Activated naive CD4-positive, alpha-beta T cell treated with anti-CD3 and anti-CD28 coated beads, Interleukin-2, amount 50 U/mL, for 72 hours (primary cell): ENCODE measurements around the gene MAP3K14. TPM values are rescaled to one million over a fixed set of nuclear protein-coding genes. Genes with fewer than 3 reads are reported as not detected.
A peak's percentile ranks its signal among the peaks of the same experiment; 100 is the strongest.

Experiments used
- ATAC-seq, 2 donors: fragments of 150-1000 bp; cut with Tn5 transposase; 2 replicates each; pipeline ENCODE4 v1.10.0; 2021; ENCODE audit warnings: mild to moderate bottlenecking in 2 of 2, moderate library complexity in 2 of 2
- DNase-seq, 2 donors: peaks; one replicate each; pipeline ENCODE4 v3.0.0; 2021 to 2022; ENCODE audit warnings: low spot score in 2 of 2
- H3K27ac Mint-ChIP-seq, 2 donors: one replicate each; pipeline ENCODE4 v1.8.0; 2022; ENCODE audit warnings: mild to moderate bottlenecking in 2 of 2, mixed read lengths in 2 of 2
- H3K36me3 Mint-ChIP-seq, 2 donors: one replicate each; pipeline ENCODE4 v1.8.0; 2022; ENCODE audit warnings: mixed read lengths in 2 of 2
- H3K9me3 Mint-ChIP-seq, 2 donors: one replicate each; pipeline ENCODE4 v1.8.0; 2022; ENCODE audit warnings: mixed read lengths in 2 of 2
- total RNA-seq, 2 donors: library from RNA; stranded (reverse); gene quantifications; one replicate each; pipeline ENCODE4 v1.2.3, GENCODE V29; 2022

The MAP3K14 gene
- total RNA-seq, 2 donors from 2014 or later, result 38.4 to 54.4 TPM

DNA sequence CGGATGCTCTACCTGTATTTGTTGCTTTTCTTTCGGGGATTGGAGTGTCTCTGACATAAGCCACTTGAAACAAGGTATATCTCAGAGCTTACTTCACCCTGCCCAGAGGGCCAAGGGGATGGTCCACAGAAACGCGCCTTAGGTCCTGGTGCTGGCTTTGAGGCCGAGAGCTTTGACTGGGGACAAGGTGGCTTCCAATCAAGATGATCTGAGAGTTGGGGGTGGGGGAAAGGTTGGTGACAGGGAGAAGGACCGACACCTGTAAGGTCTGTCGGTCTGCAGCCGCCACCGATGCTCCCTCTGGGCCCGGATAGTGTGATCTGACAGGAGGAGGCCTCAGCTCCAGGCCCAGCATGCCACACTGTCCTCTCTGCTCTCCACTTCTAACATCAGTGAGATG, 33.1 kb downstream of the MAP3K14 start:
- Mint-ChIP-seq H3K9me3 (no peaks in the 10 kb centered on the region), H3K36me3 (peaks cover 27 to 34% of the 10 kb centered on the region in 2 donors), H3K27ac (peak overlapping the region; percentile 89 to 93)
- DNase-seq (no peak), ATAC-seq (no peak)

DNA sequence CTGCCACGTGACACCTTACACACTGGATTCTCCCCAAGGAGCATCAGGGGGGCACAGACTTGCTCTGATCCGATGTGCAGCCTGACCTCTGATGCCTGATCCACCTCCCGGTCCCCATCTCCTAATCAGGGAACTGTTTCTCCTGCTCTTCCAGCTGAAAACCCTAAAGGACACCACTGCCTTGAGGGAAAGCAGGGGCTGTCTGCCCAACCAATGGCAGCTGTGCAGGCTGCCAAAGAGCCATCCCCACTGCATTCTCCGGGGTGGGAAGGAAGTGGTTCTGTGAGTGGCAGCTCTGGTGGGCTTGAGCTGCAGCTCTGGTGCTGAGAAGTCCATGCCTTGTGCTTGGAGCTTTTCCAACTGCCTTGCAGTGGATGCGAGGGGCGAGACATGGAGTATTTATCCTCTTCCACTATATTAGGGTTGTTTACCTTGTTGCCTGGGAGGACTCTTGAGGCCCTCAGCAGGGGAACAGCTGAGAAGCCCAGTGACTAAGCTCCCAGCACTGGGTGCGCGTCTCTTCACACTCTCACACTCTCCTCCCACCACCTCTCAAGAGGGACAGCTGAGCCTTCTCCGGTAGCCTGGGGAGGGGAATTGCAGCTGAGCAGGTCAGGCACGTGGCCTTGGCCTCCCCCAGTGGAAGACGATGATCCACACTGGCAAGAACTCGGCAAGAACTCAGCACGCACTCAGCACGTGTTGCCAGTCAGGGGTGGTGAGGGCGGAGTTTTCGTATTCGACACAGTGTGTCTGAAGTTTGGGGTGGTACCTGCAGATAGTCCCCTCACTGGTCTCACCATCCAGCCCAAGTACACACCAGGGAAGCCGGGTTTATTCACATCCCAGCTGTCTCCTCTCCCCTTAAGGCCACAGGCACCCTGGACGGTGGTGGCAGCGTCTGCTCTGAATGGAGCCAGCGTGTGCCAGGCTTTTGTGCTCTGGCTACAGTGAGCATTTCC, 33.9 kb downstream of the MAP3K14 start:
- Mint-ChIP-seq H3K27ac (peak overlapping the region; percentile 55 to 89), H3K36me3 (peaks cover 27 to 34% of the 10 kb centered on the region in 2 donors), H3K9me3 (no peaks in the 10 kb centered on the region)
- ATAC-seq (no peak), DNase-seq (no peak)

DNA sequence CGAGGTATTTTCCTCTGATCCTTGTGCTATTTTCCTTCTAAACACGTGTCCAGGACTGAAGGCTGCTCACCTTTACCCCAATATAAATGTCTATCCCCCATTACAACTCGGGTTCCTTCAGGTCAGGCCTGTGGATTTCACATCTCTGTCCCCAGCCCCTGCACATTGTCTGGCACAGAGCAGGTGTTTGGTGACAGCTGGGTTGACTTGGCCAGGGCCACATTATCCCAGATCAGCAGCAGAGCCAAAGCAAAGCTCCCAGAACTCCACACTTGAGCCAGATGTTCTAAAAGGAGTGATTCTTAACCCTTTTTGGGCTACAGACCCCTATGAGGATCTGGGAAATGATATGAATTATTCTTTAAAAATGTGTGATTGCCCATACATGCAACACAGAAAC, 36.9 kb downstream of the MAP3K14 start:
- ATAC-seq, result no peak
- peaks cover 11 to 25% of the 10 kb centered on the region in 2 donors for H3K36me3 Mint-ChIP-seq
- H3K27ac Mint-ChIP-seq, result peak overlapping the region in 1 of 2 donors; percentile 29
- DNase-seq, result no peak
- no peaks in the 10 kb centered on the region for H3K9me3 Mint-ChIP-seq

DNA sequence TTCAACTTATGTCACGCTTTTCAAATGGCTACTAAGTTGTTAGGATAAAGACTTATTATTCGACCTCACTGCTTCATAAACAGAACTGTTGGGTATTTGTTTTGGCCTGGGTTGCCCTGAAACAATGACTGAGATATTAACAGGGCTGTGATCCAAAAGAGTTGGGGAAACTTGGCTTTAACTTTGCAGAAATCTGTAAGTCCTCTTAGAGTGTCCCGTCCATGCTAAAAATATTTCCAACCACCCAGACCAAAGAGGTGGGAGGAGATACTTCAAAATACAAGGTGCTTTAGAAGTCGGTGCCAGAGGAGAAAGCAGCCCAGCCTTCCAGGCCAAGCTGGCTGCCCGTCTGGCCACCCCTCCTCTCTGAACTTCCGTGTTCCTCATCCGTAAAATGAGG, 38.8 kb downstream of the MAP3K14 start:
- Mint-ChIP-seq H3K36me3 (peaks cover 7 to 15% of the 10 kb centered on the region in 2 donors), H3K9me3 (no peaks in the 10 kb centered on the region), H3K27ac (peak overlapping the region in 1 of 2 donors; percentile 29)
- DNase-seq, result no peak
- ATAC-seq, result no peak

DNA sequence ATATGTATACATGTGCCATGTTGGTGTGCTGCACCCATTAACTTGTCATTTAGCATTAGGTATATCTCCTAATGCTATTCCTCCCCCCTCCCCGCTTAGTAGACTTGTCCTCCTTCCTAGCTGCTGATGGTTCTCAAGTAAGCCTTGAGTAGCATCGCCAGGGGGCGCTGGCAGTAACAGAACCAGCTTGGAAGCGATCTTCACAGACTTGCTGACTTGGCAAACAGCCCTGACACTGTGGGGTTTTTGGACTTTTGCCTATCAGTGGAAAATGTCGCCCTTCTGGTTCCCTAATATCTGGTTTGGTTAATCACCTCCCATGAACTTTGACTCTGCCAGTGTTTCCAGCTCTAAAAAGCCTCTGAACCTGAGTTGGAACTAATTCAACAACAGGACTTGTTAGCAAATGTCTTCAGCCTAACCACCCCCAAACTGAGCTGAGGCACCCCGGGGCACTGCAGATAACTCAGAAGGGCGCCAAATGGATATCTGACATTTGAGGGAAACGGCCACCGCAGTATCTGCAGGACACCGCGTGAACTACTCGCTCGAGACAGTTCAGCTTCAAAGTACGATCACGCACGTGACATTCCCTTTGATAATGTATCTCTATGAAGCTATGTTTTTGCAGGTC, 39.5 kb downstream of the MAP3K14 start:
- Mint-ChIP-seq H3K27ac (peak overlapping the region in 1 of 2 donors; percentile 29), H3K9me3 (no peaks in the 10 kb centered on the region), H3K36me3 (peaks cover 8 to 10% of the 10 kb centered on the region in 2 donors)
- peak in 1 of 2 donors; percentile 89 for DNase-seq
- ATAC-seq, result peak; percentile 85 to 90

DNA sequence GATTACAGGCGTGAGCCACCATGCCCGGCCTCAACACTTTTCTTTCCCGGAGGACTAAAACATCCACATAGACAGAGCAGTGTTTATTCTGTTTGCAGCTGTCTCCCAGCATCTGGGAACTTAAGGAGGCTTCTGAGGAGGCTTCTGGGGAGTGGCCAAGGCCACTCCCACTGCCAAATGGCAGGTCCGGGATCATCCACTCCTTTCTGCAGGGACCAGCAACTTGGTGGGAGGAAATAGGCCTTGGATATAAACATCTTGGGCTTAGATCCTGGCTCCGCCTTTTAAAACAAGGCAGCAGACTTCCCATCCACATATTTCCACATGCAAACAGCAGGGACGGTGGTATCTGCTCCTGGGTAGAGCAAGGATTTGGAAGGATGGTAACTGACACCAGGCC, 40.8 kb downstream of the MAP3K14 start:
- Mint-ChIP-seq H3K36me3 (peaks cover 8% of the 10 kb centered on the region in 2 donors), H3K9me3 (no peaks in the 10 kb centered on the region), H3K27ac (no peak overlapping the region)
- DNase-seq, result no peak
- ATAC-seq, result no peak

DNA sequence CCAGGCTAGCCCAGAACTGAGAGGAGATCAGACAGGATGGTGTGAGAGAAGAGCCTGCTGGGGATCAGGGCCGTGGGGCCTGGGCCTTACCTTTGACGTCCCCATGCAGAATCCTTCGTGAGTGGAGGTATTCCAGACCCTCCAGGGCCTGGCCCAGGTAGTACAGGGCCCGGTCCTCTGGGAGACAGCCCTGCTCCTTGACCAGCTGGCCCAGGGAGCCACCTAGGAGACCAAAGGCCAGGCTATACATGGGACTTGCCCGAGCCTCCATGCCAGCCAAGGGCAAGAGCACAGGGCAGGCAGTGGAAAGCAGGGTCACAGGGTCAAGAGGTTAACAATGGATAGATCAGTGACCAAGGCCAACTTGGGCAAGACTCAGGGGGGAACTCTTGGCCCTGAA, 42.8 kb downstream of the MAP3K14 start:
- H3K36me3 Mint-ChIP-seq, result peaks cover 16 to 17% of the 10 kb centered on the region in 2 donors
- no peak for ATAC-seq
- no peak for DNase-seq
- H3K9me3 Mint-ChIP-seq, result no peaks in the 10 kb centered on the region
- H3K27ac Mint-ChIP-seq, result peak overlapping the region in 1 of 2 donors; percentile 48

DNA sequence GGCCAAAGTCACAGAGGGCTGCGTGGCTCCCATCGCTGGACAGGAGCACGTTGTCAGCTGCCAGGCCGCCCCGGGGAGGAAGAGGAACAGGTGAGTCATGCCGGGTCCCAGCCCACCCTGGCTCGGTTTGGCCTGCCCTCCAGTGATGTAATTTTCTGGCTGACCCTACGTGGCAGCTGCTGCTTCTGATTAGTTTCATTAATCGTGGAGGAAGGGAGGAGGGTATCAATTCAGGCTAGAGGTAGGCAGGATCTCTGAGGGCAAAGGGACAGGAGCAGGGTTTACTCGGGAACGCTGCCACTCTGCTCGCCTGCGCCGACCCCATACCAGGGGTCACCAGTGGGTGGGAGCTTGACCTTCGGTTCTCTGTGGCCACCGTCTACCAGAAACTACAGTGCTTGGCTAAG, 43.3 kb downstream of the MAP3K14 start:
- H3K36me3 Mint-ChIP-seq, result peaks cover 16 to 19% of the 10 kb centered on the region in 2 donors
- DNase-seq (no peak), ATAC-seq (no peak)
- H3K9me3 Mint-ChIP-seq, result no peaks in the 10 kb centered on the region
- peak overlapping the region; percentile 48 to 72 for H3K27ac Mint-ChIP-seq

DNA sequence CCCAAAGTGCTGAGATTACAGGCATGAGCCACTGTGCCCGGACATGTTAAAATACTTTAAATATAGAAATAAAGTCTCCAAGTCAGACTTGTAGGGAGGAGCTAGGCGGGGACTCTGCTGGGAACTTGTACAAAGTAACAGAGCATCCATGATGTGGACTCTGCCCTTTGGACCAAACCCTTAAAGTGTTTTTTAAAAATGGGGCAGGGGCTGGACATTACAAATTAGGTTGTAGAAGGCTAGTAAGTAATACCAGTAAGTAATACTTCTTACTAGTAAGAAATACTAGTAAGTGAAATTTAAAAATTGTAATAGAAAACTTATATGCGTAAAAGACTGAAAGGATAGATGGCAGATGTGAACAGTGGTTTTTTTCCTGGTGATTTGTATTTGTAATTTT, 45.2 kb downstream of the MAP3K14 start:
- ATAC-seq, result no peak
- no peak for DNase-seq
- Mint-ChIP-seq H3K27ac (peak overlapping the region; percentile 39 to 65), H3K9me3 (no peaks in the 10 kb centered on the region), H3K36me3 (peaks cover 25% of the 10 kb centered on the region in 2 donors)

DNA sequence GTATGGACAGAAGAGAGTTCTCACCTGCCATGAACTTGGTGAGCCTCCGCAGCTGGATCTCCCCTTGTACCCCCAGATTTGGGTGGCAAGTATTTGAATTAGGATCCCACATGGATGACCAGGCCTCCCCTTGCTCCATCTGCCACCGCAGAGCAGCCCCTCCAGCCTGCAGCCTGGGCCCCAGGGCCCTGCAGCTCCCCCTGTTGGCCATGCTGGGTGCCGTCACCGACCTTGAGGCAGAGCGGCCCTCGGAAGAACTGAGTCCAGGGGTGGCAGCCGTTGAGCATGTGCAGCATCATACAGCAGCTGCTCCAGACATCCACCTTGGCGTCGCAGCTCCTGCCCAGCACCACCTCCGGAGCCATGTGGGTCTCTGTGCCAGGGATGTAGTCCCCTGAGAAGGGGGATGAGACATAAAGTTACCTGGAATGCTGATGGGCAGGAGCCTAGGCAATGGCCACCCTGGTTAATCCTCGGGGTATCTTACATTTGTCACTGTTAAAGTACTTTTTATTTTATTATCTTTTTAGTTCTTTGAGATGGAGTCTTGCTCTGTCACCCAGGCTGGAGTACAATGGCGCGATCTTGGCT, 45.9 kb downstream of the MAP3K14 start:
- DNase-seq, result peak in 1 of 2 donors; percentile 70
- Mint-ChIP-seq H3K9me3 (no peaks in the 10 kb centered on the region), H3K36me3 (peaks cover 25% of the 10 kb centered on the region in 2 donors), H3K27ac (peak overlapping the region in 1 of 2 donors; percentile 83)
- peak; percentile 47 to 79 for ATAC-seq

DNA sequence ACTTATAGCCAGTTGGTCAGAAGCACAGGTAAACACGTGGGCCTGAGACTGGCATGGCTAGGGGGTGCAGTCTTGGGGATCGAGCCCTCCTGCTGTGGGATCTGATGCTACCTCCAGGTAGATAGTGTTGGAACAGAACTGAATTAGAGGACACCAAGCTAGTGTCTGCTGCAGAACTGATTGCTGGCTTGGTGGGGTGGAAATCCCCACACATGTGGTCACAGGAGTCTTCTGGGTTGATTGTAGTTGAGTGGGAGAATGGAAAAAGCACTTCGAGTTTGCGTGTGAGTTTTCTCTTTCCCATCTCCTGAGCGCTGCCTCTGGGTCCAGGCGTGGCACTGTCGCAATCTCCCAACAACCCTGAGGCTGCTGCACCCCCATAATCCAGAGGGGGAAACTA, 46.9 kb downstream of the MAP3K14 start:
- Mint-ChIP-seq H3K27ac (peak overlapping the region; percentile 83 to 89), H3K9me3 (no peaks in the 10 kb centered on the region), H3K36me3 (peaks cover 25 to 27% of the 10 kb centered on the region in 2 donors)
- ATAC-seq (peak in 1 of 2 donors; percentile 3), DNase-seq (no peak)

DNA sequence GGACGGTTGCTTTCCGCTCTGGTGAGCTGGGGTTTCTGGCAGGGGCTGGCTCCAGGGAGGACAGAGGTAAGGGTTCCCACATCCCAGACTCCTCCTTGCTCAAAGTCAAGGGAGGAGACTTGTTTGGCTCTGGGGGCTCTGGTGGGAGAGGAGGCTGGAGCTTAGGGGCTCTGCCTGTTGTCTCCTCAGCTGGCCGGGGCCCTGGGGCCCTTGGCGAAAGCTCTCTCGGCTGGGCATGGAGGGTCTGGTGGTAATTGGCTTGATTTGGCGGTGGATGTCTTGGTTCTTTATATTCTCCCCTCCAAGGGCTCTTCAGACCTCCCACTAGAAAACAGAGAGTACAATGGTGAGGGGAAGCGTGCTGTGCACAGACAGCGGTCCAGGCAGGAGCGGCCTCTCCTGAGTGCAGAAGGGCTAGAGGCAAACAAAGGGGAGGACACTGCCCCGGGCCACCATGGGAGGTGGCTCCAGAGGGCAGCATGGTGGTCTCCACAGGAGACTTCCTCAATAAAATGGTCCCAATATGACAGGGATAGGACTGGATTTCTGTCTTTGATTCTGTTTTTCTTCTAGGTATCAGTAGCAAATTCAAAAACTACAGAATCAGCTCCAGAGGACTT, 49.3 kb downstream of the MAP3K14 start:
- Mint-ChIP-seq H3K9me3 (no peaks in the 10 kb centered on the region), H3K27ac (peak overlapping the region; percentile 18 to 83), H3K36me3 (peaks cover 21 to 22% of the 10 kb centered on the region in 2 donors)
- ATAC-seq, result no peak
- DNase-seq, result no peak

DNA sequence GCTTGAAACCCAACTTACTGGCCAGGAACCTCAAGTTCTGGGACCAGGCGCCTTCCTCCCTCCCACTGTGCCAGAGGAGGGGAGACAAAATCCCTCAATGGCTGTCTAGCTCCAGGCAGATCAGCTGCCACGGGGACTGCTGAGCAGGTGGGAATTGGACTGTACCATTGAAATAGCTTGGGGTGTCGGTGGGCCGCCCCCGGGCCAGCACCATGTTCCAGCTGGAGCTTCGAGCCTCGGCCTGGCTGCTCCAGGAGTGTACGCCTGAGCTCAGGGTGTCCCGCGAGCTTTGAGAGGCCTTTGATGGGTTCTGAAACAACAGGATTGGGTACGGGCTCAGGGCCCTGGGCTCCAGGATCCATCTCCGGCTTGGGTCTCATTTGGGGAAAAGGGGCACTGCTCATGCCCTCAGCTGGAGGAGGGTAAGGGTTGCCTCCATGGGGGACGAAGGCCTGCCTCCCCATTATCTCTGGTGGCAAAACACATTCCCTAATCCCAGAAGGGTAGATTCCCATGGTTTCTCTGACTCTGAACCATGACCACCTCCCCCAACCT, 50.4 kb downstream of the MAP3K14 start:
- H3K36me3 Mint-ChIP-seq, result peaks cover 21 to 22% of the 10 kb centered on the region in 2 donors
- DNase-seq (no peak), ATAC-seq (no peak)
- no peaks in the 10 kb centered on the region for H3K9me3 Mint-ChIP-seq
- H3K27ac Mint-ChIP-seq, result peak overlapping the region in 1 of 2 donors; percentile 83

DNA sequence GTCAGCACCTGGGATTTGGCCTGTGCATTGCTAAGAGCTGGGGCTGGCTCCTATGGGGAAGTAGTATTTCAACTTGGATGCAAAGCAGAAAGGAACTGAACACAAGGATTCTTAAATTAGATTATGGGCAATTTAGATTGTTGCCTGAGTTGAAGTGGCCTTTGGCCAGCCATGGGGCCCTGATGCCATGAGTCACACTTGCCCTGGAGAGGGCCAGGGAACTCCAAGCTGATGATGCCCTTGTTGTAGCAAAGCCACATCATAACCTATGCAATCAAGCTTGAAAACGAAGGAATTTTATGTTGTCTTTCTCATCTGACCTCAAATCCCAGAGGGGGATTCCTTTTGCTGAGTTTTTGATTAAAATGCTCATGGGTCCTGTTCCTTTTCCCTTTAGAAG, 51.0 kb downstream of the MAP3K14 start:
- no peak for DNase-seq
- peaks cover 21 to 22% of the 10 kb centered on the region in 2 donors for H3K36me3 Mint-ChIP-seq
- H3K9me3 Mint-ChIP-seq, result no peaks in the 10 kb centered on the region
- no peak for ATAC-seq
- peak overlapping the region; percentile 22 to 81 for H3K27ac Mint-ChIP-seq

DNA sequence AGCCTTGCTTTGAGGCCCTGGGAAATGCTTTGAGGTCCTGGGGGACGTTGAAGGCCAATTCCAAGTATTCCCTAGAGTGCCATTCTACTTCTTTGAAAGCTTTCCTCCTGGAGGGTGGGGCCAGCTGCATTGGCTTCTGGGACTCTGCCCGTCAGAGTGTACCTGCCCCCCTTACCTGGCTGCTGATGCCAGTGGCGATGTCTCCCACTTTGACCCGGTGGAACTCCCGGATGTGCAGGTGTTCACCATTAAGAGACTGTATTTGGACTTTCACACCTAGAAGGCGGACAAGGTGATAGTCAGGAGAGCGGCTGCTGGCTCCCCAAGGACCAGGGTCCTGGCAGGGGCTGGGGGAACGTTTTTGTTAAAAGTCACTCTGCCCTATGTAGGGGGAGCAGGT, 51.8 kb downstream of the MAP3K14 start:
- peaks cover 19 to 21% of the 10 kb centered on the region in 2 donors for H3K36me3 Mint-ChIP-seq
- DNase-seq (no peak), ATAC-seq (no peak)
- H3K9me3 Mint-ChIP-seq, result no peaks in the 10 kb centered on the region
- peak overlapping the region in 1 of 2 donors; percentile 81 for H3K27ac Mint-ChIP-seq

DNA sequence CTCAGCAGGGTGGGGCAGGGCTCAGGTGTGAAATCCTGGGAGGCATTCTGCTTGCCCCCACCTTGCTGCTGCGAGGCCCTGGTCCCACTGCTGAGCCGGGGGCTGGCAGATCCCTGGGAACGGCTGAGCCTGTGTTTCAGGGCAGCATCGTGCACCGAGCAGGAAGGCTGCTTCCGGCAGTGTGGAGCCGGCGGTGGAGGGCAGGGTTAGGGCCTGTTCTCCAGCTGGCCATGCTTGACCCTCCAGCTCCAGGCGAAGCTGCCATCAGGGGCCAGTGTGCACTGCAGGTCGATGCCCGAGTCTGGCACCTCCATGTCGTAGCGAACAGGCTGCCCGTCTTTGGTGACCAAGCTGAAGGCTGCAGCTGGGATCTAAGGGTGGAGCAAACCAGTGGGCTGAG, 52.4 kb downstream of the MAP3K14 start:
- H3K9me3 Mint-ChIP-seq, result no peaks in the 10 kb centered on the region
- ATAC-seq, result no peak
- peak overlapping the region in 1 of 2 donors; percentile 81 for H3K27ac Mint-ChIP-seq
- H3K36me3 Mint-ChIP-seq, result peaks cover 14 to 16% of the 10 kb centered on the region in 2 donors
- no peak for DNase-seq
